ENCODE data around the gene MCUR1. TPM values are rescaled to one million over a fixed set of nuclear protein-coding genes. Genes with fewer than 3 reads are reported as not detected.

The MCUR1 gene
- total and polyA plus RNA-seq, 10 of the 15 experiments (the other 5 are each of a cell fraction or from before 2014, with no cell fraction given), result 4.4 to 43.9 (median 18.3) TPM

- RAD21 ChIA-PET (ENCODE audit: unreplicated experiment), result no interaction called here
- no peaks in the 10 kb centered on the region; a peak in 1 of 4 replicates for H3K27me3 ChIP-seq (replicated peaks in 1 of 2; ENCODE audit: control insufficient read depth in 2 of 2, insufficient read depth in 2 of 2, low read length in 1 of 2)
- no peak overlapping the region for H3K4me2 ChIP-seq (ENCODE audit: control insufficient read depth, insufficient read depth)
- CTCF ChIA-PET, result interaction anchor here (1.5 kb wide), 1 partner anchor 20 kb away, joined by 3 read pairs; no protein-coding TSS in a partner anchor
- peaks cover 3% of the 10 kb centered on the region; the same call in 2 of the 3 replicates for H3K9me3 ChIP-seq (replicated peaks; ENCODE audit: control insufficient read depth, insufficient read depth, low read length)
- H3K36me3 ChIP-seq (ENCODE audit: control insufficient read depth in 2 of 2, insufficient read depth in 2 of 2, low read length in 1 of 2), result no peaks in the 10 kb centered on the region
- 91% methylated on average over 5 of the region's 5 CpGs for WGBS (ENCODE audit: insufficient coverage, insufficient replicate concordance, low lambda C conversion rate, missing lambda C conversion rate)
- ATAC-seq (no peak), FAIRE-seq (no peak), DNase-seq (ENCODE audit: low read depth, low spot score) (no peak)
- no peak overlapping the region for H2AFZ ChIP-seq (ENCODE audit: control insufficient read depth, low read depth, low read length)
- BruUV-seq (replicated peaks), result no TSS peak
- no peak for TF ChIP-seq ESRRA (IDR thresholded peaks at IDR 0.05; ENCODE audit: low read length)
- TF ChIP-seq MTA3 (IDR thresholded peaks at IDR 0.05; ENCODE audit: borderline replicate concordance, low read length), result no peak
- TF ChIP-seq E2F8 (IDR thresholded peaks at IDR 0.05; ENCODE audit: low read depth, partially characterized antibody), result no peak
- no peak for TF ChIP-seq CBX5 (IDR thresholded peaks at IDR 0.05; ENCODE audit: low read depth)
- no peak overlapping the region for H3K9ac ChIP-seq (ENCODE audit: control insufficient read depth, insufficient read depth, low read length)
- intact Hi-C loops (cut with micrococcal nuclease; ENCODE audit: unreplicated experiment) (no loop called here), in situ Hi-C loops (cut with MboI) (no loop called here)
- H3K79me2 ChIP-seq (ENCODE audit: control insufficient read depth, insufficient read depth, low read length), result no peaks in the 10 kb centered on the region
- H3K4me3 ChIP-seq, result no peak overlapping the region
- SMC1A ChIA-PET (ENCODE audit: uncharacterized antibody, unreplicated experiment), result interaction anchor here (1.8 to 2.0 kb wide), 2 partner anchors 38 to 191 kb away, joined by 4 to 6 read pairs; partner anchors contain the start of gene SIRT5
- POLR2A ChIA-PET, result no interaction called here
- no peak overlapping the region for H3K27ac ChIP-seq (ENCODE audit: control insufficient read depth, insufficient read depth)
- no peaks in the 10 kb centered on the region for H4K20me1 ChIP-seq (ENCODE audit: control insufficient read depth, insufficient read depth)
- H3K4me1 ChIP-seq (ENCODE audit: control insufficient read depth, insufficient read depth, low read length), result peaks cover 23% of the 10 kb centered on the region
Observed at GRCh38 chr6:13766201-13766634, 48.1 kb downstream of the MCUR1 start.

Data from GM12878 (cell line).